Ishikawa (cell line): ENCODE data around the gene EIF6.

Experiments
- CEBPB ChIP-seq: IDR thresholded peaks from 2 replicates; pipeline ENCODE4 v1.6.1; 2012
- CREB1 ChIP-seq: IDR thresholded peaks from 2 replicates; pipeline ENCODE4 v1.6.1; 2012; ENCODE audit warnings: low read depth
- EGR1 ChIP-seq: IDR thresholded peaks from 2 replicates; pipeline ENCODE4 v1.6.1; 2012
- EP300 ChIP-seq: IDR thresholded peaks from 2 replicates; pipeline ENCODE4 v1.6.1; 2012; ENCODE audit warnings: borderline replicate concordance
- FOXM1 ChIP-seq: IDR thresholded peaks from 2 replicates; pipeline ENCODE4 v1.6.1; 2012; ENCODE audit warnings: low read depth, borderline replicate concordance
- NFIC ChIP-seq: IDR thresholded peaks from 2 replicates; pipeline ENCODE4 v1.6.1; 2012
- RAD21 ChIP-seq: IDR thresholded peaks from 2 replicates; pipeline ENCODE4 v1.6.1; 2012; ENCODE audit warnings: low read depth
- REST ChIP-seq: IDR thresholded peaks from 2 replicates; pipeline ENCODE4 v1.6.1; 2012; ENCODE audit warnings: low read depth, mild to moderate bottlenecking
- TAF1 ChIP-seq: IDR thresholded peaks from 2 replicates; pipeline ENCODE4 v1.6.1; 2012; ENCODE audit warnings: low read depth, mild to moderate bottlenecking
- TCF12 ChIP-seq: IDR thresholded peaks from 2 replicates; pipeline ENCODE4 v1.6.1; 2012; ENCODE audit warnings: low read depth
- TEAD4 ChIP-seq: IDR thresholded peaks from 2 replicates; pipeline ENCODE4 v1.6.1; 2012
- USF1 ChIP-seq: IDR thresholded peaks from 2 replicates; pipeline ENCODE4 v1.6.1; 2012
- YY1 ChIP-seq: IDR thresholded peaks from 2 replicates; pipeline ENCODE4 v1.6.1; 2012; ENCODE audit warnings: low read depth
- ZBTB7A ChIP-seq: IDR thresholded peaks from 2 replicates; pipeline ENCODE4 v1.6.1; 2012; ENCODE audit warnings: low read depth
- TF ChIP-seq, protein P1 (sequence below): IDR thresholded peaks from 2 replicates; pipeline ENCODE4 v1.6.1; 2012

The EIF6 gene

DNA sequence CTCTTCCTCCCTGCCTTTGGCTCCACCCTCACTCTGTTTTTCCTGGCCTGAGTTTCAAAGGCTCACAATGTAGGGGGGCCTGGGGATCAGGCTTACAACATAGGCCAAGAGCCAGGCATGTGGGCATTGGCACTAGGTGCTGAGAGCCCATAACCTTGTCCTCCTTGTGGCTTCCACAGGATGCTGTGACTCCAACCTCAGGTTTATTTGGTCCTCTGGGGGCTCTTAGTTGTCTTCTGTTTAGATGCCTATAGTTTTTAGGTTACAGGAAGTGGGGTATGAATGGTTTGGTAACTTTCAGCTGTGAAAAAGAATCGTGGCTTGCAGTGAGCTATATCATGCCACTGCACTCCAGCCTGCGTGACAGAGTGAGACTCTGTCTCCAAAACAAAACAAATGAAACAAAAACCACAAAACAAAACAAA lies 32.5 kb downstream of the EIF6 start:
- no peak for TF ChIP-seq YY1
- no peak for TF ChIP-seq CREB1
- no peak for TF ChIP-seq EP300
- no peak for TF ChIP-seq NFIC
- no peak for TF ChIP-seq CEBPB
- TF ChIP-seq TAF1: no peak
- TF ChIP-seq EGR1: no peak
- TF ChIP-seq RAD21: no peak
- no peak for TF ChIP-seq TCF12
- TF ChIP-seq FOXM1: no peak
- TF ChIP-seq, protein P1, sequence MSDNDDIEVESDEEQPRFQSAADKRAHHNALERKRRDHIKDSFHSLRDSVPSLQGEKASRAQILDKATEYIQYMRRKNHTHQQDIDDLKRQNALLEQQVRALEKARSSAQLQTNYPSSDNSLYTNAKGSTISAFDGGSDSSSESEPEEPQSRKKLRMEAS: no peak
- no peak for TF ChIP-seq ZBTB7A
- TF ChIP-seq REST: no peak
- TF ChIP-seq USF1: no peak
- no peak for TF ChIP-seq TEAD4

DNA sequence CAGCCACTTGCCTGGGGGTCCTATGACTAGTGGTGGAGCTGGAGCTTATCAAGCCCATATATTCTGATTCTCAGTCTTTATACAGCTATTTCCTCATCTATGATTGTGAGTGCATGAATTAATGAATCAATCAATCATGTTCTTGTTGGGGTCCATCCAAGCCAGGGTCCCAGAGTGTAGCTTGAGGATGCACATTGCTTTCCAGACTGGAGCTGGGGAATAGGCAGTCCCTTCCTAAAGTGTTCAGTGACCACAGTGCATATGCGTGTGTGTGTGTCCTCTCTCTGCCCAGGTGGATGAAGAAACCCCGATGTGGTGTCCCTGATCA lies 33.0 kb downstream of the EIF6 start:
- TF ChIP-seq RAD21 (no peak), TAF1 (no peak), ZBTB7A (no peak), YY1 (no peak), USF1 (no peak), FOXM1 (no peak), NFIC (no peak), EGR1 (no peak), CREB1 (no peak), TEAD4 (no peak)
- TF ChIP-seq, protein P1: no peak

DNA sequence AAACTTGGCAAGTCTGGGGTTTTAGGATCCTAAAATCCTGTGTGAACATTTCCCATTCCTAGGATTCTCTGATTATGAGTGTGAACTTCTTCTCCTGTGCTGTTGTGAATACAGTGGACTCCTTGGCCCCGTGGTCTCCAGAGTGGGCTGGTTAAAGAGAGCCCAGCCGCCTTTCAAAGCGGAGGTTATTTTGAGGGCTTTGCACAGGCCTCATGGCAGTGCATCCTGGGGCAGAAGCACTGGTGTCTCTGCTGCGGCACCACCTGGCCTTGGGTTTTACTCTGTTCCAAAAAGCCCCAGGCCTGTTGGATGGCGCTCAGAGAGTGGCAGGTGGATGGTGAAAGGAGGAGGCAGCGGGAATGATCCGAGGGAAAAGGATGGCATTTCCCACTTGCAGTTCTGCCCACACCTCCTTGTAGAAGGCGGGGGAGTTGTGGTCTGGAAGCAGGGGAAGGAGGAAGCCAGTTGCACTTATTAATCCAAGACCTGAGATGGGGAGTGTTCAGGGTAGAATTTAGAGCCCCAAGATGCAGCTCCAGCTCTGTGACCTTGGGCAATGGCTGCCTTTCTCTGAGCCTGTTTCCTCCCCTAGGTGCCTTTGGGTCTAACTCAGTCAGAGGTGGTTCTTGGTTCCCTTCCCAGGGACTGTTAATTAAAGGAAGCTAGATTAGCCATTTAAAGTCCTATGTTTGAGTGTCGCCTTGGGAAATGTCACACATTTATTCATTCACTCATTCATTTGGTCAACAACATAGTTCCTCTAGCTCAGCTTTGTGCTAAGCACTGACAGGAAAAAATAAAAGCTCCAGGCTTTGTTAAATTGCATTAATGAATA lies 35.7 kb downstream of the EIF6 start:
- TF ChIP-seq, protein P1: no peak
- TF ChIP-seq NFIC (no peak), CREB1 (no peak), FOXM1 (no peak), RAD21 (no peak), TAF1 (no peak), CEBPB (no peak), TCF12 (no peak), USF1 (no peak), REST (no peak), ZBTB7A (no peak), YY1 (no peak), EP300 (no peak)

DNA sequence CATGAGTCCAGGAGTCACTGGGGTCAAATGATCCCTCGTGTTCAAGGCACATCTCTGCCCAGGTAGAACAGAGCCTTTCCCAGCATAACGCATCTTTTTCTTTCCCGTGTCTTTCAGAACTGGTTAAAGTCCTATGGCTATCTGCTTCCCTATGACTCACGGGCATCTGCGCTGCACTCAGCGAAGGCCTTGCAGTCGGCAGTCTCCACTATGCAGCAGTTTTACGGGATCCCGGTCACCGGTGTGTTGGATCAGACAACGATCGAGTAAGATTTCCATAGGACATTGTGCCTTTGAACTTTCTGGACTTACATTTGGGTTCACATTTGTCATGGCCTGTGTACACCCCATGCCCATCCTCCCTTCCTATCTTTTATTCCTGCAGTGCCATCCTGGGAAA lies 37.8 kb downstream of the EIF6 start:
- TF ChIP-seq REST (no peak), CREB1 (no peak), YY1 (no peak), ZBTB7A (no peak), TCF12 (no peak), NFIC (no peak), TAF1 (no peak), TEAD4 (no peak), CEBPB (no peak), RAD21 (no peak), EP300 (no peak)
